ENCODE results near the gene TMCO4. TPM values are rescaled to one million over a fixed set of nuclear protein-coding genes. Genes with fewer than 3 reads are reported as not detected.

TMCO4 gene
- total and polyA plus RNA-seq, 4 experiments from 2014 or later = 14.9 to 32.7 (median 22.7) TPM

- POLR2A ChIA-PET (ENCODE audit: partially characterized antibody) = interaction anchor here (0.6 to 1.0 kb wide), 3 partner anchors 9 to 1220 kb away, joined by 3 to 5 read pairs (median 3); no protein-coding TSS in a partner anchor
- Mint-ChIP-seq H3K36me3 (peaks cover 17 to 24% of the 10 kb centered on the region in 2 donors), H3K27me3 (no peaks in the 10 kb centered on the region), H3K4me1 (peaks cover 10 to 15% (median 14%) of the 10 kb centered on the region in 4 donors), H3K27ac (peak overlapping the region in 2 of 7 donors; percentile 6 to 61), H3K4me3 (peak overlapping the region in 1 of 8 donors; percentile 29), H3K9me3 (no peaks in the 10 kb centered on the region)
- H3K27me3 ChIP-seq (ENCODE audit: insufficient read depth, low read length) = no peaks in the 10 kb centered on the region
- H3K4me1 ChIP-seq (ENCODE audit: insufficient read depth, low read length) = peaks cover 11% of the 10 kb centered on the region
- H3K4me3 ChIP-seq (ENCODE audit: low read length in 2 of 2) = no peak overlapping the region
- intact Hi-C loops (cut with micrococcal nuclease) = loop anchor here (1.0 kb wide), 1 partner anchor 96 kb away; no protein-coding TSS in a partner anchor
- H3K27ac ChIP-seq (ENCODE audit: low read depth, low read length) = no peak overlapping the region
- no peaks in the 10 kb centered on the region for H3K9me3 ChIP-seq (ENCODE audit: control insufficient read depth in 1 of 2, low read length in 2 of 2)
- peak; percentile 71 to 83 (median 75) for DNase-seq
- CTCF ChIA-PET (ENCODE audit: partially characterized antibody) = interaction anchor here (0.6 to 2.8 kb wide), 11 partner anchors 10 to 494 kb away, joined by 3 to 27 read pairs (median 4); no protein-coding TSS in a partner anchor
- no peaks in the 10 kb centered on the region for H3K36me3 ChIP-seq (ENCODE audit: insufficient read depth, low read length)
These were observed 84.1 kb downstream of the TMCO4 start for GRCh38 chr1:19715334-19716203.

GRCh38 chr1:19712928-19713327 lies 86.8 kb downstream of the TMCO4 start:
- no peaks in the 10 kb centered on the region for H3K36me3 ChIP-seq (ENCODE audit: insufficient read depth, low read length)
- CTCF ChIA-PET (ENCODE audit: partially characterized antibody) = no interaction called here
- Mint-ChIP-seq H3K4me3 (no peak overlapping the region), H3K4me1 (peaks cover 14 to 18% (median 17%) of the 10 kb centered on the region in 4 donors), H3K36me3 (peaks cover 16 to 27% of the 10 kb centered on the region in 2 donors), H3K9me3 (no peaks in the 10 kb centered on the region), H3K27me3 (no peaks in the 10 kb centered on the region), H3K27ac (no peak overlapping the region)
- POLR2A ChIA-PET (ENCODE audit: partially characterized antibody) = no interaction called here
- H3K4me1 ChIP-seq (ENCODE audit: insufficient read depth, low read length) = peaks cover 14% of the 10 kb centered on the region
- H3K4me3 ChIP-seq (ENCODE audit: low read length in 2 of 2) = no peak overlapping the region
- H3K9me3 ChIP-seq (ENCODE audit: control insufficient read depth in 1 of 2, low read length in 2 of 2) = no peaks in the 10 kb centered on the region
- no peaks in the 10 kb centered on the region for H3K27me3 ChIP-seq (ENCODE audit: insufficient read depth, low read length)
- intact Hi-C loops (cut with micrococcal nuclease) = no loop called here
- no peak for DNase-seq
- no peak overlapping the region for H3K27ac ChIP-seq (ENCODE audit: low read depth, low read length)

GRCh38 chr1:19710825-19711611 lies 88.7 kb downstream of the TMCO4 start:
- Mint-ChIP-seq H3K27me3 (no peaks in the 10 kb centered on the region), H3K9me3 (no peaks in the 10 kb centered on the region), H3K4me3 (peak overlapping the region in 1 of 8 donors; percentile 13), H3K27ac (peak overlapping the region in 3 of 7 donors; percentile 21 to 60 (median 38)), H3K36me3 (peaks cover 22 to 36% of the 10 kb centered on the region in 2 donors), H3K4me1 (peaks cover 14 to 18% (median 17%) of the 10 kb centered on the region in 4 donors)
- no peak overlapping the region for H3K27ac ChIP-seq (ENCODE audit: low read depth, low read length)
- CTCF ChIA-PET (ENCODE audit: partially characterized antibody) = interaction anchor here (1.8 kb wide), 1 partner anchor 49 kb away, joined by 7 read pairs; no protein-coding TSS in a partner anchor
- no peaks in the 10 kb centered on the region for H3K27me3 ChIP-seq (ENCODE audit: insufficient read depth, low read length)
- POLR2A ChIA-PET (ENCODE audit: partially characterized antibody) = no interaction called here
- H3K36me3 ChIP-seq (ENCODE audit: insufficient read depth, low read length) = no peaks in the 10 kb centered on the region
- no peak overlapping the region for H3K4me3 ChIP-seq (ENCODE audit: low read length in 2 of 2)
- no peak for DNase-seq
- H3K9me3 ChIP-seq (ENCODE audit: control insufficient read depth in 1 of 2, low read length in 2 of 2) = no peaks in the 10 kb centered on the region
- peaks cover 14% of the 10 kb centered on the region for H3K4me1 ChIP-seq (ENCODE audit: insufficient read depth, low read length)
- intact Hi-C loops (cut with micrococcal nuclease) = no loop called here

GRCh38 chr1:19709260-19709793 lies 90.4 kb downstream of the TMCO4 start:
- H3K4me1 ChIP-seq (ENCODE audit: insufficient read depth, low read length) = peaks cover 14% of the 10 kb centered on the region
- H3K36me3 ChIP-seq (ENCODE audit: insufficient read depth, low read length) = no peaks in the 10 kb centered on the region
- intact Hi-C loops (cut with micrococcal nuclease) = no loop called here
- H3K27me3 Mint-ChIP-seq = no peaks in the 10 kb centered on the region
- peaks cover 13 to 18% (median 16%) of the 10 kb centered on the region in 4 donors for H3K4me1 Mint-ChIP-seq
- DNase-seq = no peak
- H3K4me3 ChIP-seq (ENCODE audit: low read length in 2 of 2) = no peak overlapping the region
- H3K27ac ChIP-seq (ENCODE audit: low read depth, low read length) = no peak overlapping the region
- ChIA-PET POLR2A (ENCODE audit: partially characterized antibody) (no interaction called here), CTCF (ENCODE audit: partially characterized antibody) (interaction anchor here (0.7 to 1.0 kb wide), 4 partner anchors 15 to 893 kb away, joined by 3 to 5 read pairs (median 4); no protein-coding TSS in a partner anchor)
- no peak overlapping the region for H3K4me3 Mint-ChIP-seq
- H3K36me3 Mint-ChIP-seq = peaks cover 20 to 32% of the 10 kb centered on the region in 2 donors
- H3K9me3 ChIP-seq (ENCODE audit: control insufficient read depth in 1 of 2, low read length in 2 of 2) = no peaks in the 10 kb centered on the region
- H3K27ac Mint-ChIP-seq = peak overlapping the region in 1 of 7 donors; percentile 61
- H3K27me3 ChIP-seq (ENCODE audit: insufficient read depth, low read length) = no peaks in the 10 kb centered on the region
- no peaks in the 10 kb centered on the region for H3K9me3 Mint-ChIP-seq

GRCh38 chr1:19708567-19709110 lies 91.1 kb downstream of the TMCO4 start:
- Mint-ChIP-seq H3K36me3 (peaks cover 19 to 29% of the 10 kb centered on the region in 2 donors), H3K4me1 (peaks cover 14 to 24% (median 18%) of the 10 kb centered on the region in 4 donors), H3K4me3 (no peak overlapping the region), H3K27me3 (no peaks in the 10 kb centered on the region), H3K27ac (peak overlapping the region in 1 of 7 donors; percentile 11), H3K9me3 (no peaks in the 10 kb centered on the region)
- H3K4me3 ChIP-seq (ENCODE audit: low read length in 2 of 2) = no peak overlapping the region
- peaks cover 18% of the 10 kb centered on the region for H3K4me1 ChIP-seq (ENCODE audit: insufficient read depth, low read length)
- CTCF ChIA-PET (ENCODE audit: partially characterized antibody) = interaction anchor here (1.4 kb wide), 1 partner anchor 48 kb away, joined by 13 read pairs; no protein-coding TSS in a partner anchor
- DNase-seq = no peak
- no peak overlapping the region for H3K27ac ChIP-seq (ENCODE audit: low read depth, low read length)
- no peaks in the 10 kb centered on the region for H3K27me3 ChIP-seq (ENCODE audit: insufficient read depth, low read length)
- no peaks in the 10 kb centered on the region for H3K9me3 ChIP-seq (ENCODE audit: control insufficient read depth in 1 of 2, low read length in 2 of 2)
- intact Hi-C loops (cut with micrococcal nuclease) = no loop called here
- POLR2A ChIA-PET (ENCODE audit: partially characterized antibody) = no interaction called here
- no peaks in the 10 kb centered on the region for H3K36me3 ChIP-seq (ENCODE audit: insufficient read depth, low read length)

GRCh38 chr1:19706136-19706535 lies 93.6 kb downstream of the TMCO4 start:
- ChIA-PET POLR2A (ENCODE audit: partially characterized antibody) (no interaction called here), CTCF (ENCODE audit: partially characterized antibody) (interaction anchor here (0.7 to 6.5 kb wide), 6 partner anchors 9 to 44 kb away, joined by 3 to 177 read pairs (median 4); partner anchors contain the start of gene HTR6)
- H3K27ac ChIP-seq (ENCODE audit: low read depth, low read length) = no peak overlapping the region
- intact Hi-C loops (cut with micrococcal nuclease) = no loop called here
- Mint-ChIP-seq H3K27ac (peak overlapping the region in 1 of 7 donors; percentile 69), H3K36me3 (peaks cover 14 to 22% of the 10 kb centered on the region in 2 donors), H3K27me3 (no peaks in the 10 kb centered on the region), H3K9me3 (no peaks in the 10 kb centered on the region), H3K4me1 (peaks cover 10 to 22% (median 16%) of the 10 kb centered on the region in 4 donors), H3K4me3 (no peak overlapping the region)
- H3K4me1 ChIP-seq (ENCODE audit: insufficient read depth, low read length) = peaks cover 17% of the 10 kb centered on the region
- H3K27me3 ChIP-seq (ENCODE audit: insufficient read depth, low read length) = no peaks in the 10 kb centered on the region
- H3K36me3 ChIP-seq (ENCODE audit: insufficient read depth, low read length) = no peaks in the 10 kb centered on the region
- H3K9me3 ChIP-seq (ENCODE audit: control insufficient read depth in 1 of 2, low read length in 2 of 2) = no peaks in the 10 kb centered on the region
- no peak overlapping the region for H3K4me3 ChIP-seq (ENCODE audit: low read length in 2 of 2)
- DNase-seq = no peak
